HG03521 (cell line): ENCODE results near the gene TMEM272.

Experiments
- ATAC-seq: cut with Tn5 transposase; IDR thresholded peaks from one replicate; pipeline ENCODE4 v1.9.1; 2021; ENCODE audit warnings: mild to moderate bottlenecking, moderate library complexity; ENCODE audit not compliant: unreplicated experiment

Gene TMEM272

GRCh38 chr13:51856027-51856736 is 11.2 kb upstream of the TMEM272 start:
- ATAC-seq = no peak

- no peak for ATAC-seq
These were observed 4.4 kb upstream of the TMEM272 start for GRCh38 chr13:51849145-51850101.

GRCh38 chr13:51848674-51849073 is 3.7 kb upstream of the TMEM272 start:
- ATAC-seq = no peak

GRCh38 chr13:51846756-51847155 is 1.8 kb upstream of the TMEM272 start:
- no peak for ATAC-seq

- no peak for ATAC-seq
These were observed 769 bp upstream of the TMEM272 start for GRCh38 chr13:51845574-51846318.

GRCh38 chr13:51843529-51843928 is 1.4 kb downstream of the TMEM272 start:
- no peak for ATAC-seq

GRCh38 chr13:51841732-51842131 is 3.2 kb downstream of the TMEM272 start:
- no peak for ATAC-seq

GRCh38 chr13:51840917-51841316 is 4.1 kb downstream of the TMEM272 start:
- no peak for ATAC-seq

GRCh38 chr13:51839711-51840540 is 5.1 kb downstream of the TMEM272 start:
- no peak for ATAC-seq

- ATAC-seq = no peak
These were observed 6.6 kb downstream of the TMEM272 start for GRCh38 chr13:51838240-51838846.

GRCh38 chr13:51837016-51837415 is 8.0 kb downstream of the TMEM272 start:
- ATAC-seq = no peak

GRCh38 chr13:51834581-51835171 is 10.3 kb downstream of the TMEM272 start:
- ATAC-seq = no peak

GRCh38 chr13:51833980-51834379 is 11.0 kb downstream of the TMEM272 start:
- no peak for ATAC-seq

GRCh38 chr13:51832471-51833152 is 12.4 kb downstream of the TMEM272 start:
- peak; percentile 50 for ATAC-seq

GRCh38 chr13:51831519-51831918 is 13.5 kb downstream of the TMEM272 start:
- no peak for ATAC-seq

GRCh38 chr13:51829568-51829899 is 15.4 kb downstream of the TMEM272 start:
- ATAC-seq = no peak

GRCh38 chr13:51828730-51829567 is 16.0 kb downstream of the TMEM272 start:
- ATAC-seq = no peak

GRCh38 chr13:51827254-51827653 is 17.7 kb downstream of the TMEM272 start:
- no peak for ATAC-seq
